K562 (cell line): ENCODE data around the gene RYR1.

ENCODE experiments used
- CHD2 ChIP-seq: IDR thresholded peaks from 2 replicates; pipeline ENCODE4 v1.6.1; 2011; ENCODE audit warnings: low read depth, low read length
- IRF1 ChIP-seq: sonication (generic); formaldehyde crosslinking; IDR thresholded peaks from 2 replicates; pipeline ENCODE4 v1.8.0; 2022; ENCODE audit warnings: missing genetic modification reagents, mild to moderate bottlenecking, borderline replicate concordance
- POLR2A ChIP-seq: fragments of 450-650 bp; conservative IDR thresholded peaks from 2 replicates; pipeline ENCODE4 v1.6.1; 2016

- TF ChIP-seq IRF1 (no peak), POLR2A (no peak), CHD2 (no peak)
Observed at GRCh38 chr19:38617283-38617763, 183.8 kb downstream of the RYR1 start.
